HG02623 (cell line): Measurements from ENCODE around the gene NEDD8.

Experiments used
- ATAC-seq: cut with Tn5 transposase; IDR thresholded peaks from one replicate; pipeline ENCODE4 v1.9.1; 2021; ENCODE audit warnings: moderate library complexity; ENCODE audit not compliant: unreplicated experiment

The NEDD8 gene

DNA sequence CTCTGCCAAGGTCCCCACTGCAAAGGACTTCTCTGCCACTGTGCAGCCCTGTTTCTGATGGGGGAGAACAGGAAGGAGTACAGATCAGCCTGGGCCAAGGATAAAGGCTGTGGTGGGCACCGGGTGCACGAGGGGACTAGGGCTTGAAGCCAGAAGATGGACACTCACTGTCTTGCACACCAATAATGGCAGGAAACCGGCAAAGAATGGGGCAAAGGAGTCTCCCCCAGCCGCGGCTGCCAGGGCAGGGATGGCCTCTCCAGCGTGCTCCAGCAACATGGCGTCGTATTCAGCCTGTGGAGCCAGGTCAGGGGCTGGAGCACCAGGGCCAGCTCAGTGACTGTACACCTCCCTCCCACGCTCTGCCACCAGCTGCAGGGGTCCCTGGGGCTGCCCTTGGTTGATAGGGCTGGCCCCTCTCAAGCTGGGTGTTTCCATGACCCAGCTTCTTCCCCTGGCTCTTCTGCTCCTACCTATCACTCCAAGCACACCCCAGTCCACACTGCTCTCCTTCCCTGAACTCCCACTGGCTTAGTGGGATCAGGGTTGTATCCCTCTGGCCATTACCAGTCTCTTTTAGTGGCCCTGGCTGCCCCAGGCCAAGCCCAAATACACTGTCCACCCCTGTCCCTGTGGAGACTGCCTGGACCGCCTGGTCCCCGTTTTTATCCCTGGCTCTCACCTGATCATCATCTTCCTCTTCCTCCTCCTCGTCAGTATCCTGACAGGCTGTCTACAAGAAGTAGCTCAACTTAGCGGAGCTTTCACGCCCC is 49.9 kb downstream of the NEDD8 start:
- no peak for ATAC-seq

DNA sequence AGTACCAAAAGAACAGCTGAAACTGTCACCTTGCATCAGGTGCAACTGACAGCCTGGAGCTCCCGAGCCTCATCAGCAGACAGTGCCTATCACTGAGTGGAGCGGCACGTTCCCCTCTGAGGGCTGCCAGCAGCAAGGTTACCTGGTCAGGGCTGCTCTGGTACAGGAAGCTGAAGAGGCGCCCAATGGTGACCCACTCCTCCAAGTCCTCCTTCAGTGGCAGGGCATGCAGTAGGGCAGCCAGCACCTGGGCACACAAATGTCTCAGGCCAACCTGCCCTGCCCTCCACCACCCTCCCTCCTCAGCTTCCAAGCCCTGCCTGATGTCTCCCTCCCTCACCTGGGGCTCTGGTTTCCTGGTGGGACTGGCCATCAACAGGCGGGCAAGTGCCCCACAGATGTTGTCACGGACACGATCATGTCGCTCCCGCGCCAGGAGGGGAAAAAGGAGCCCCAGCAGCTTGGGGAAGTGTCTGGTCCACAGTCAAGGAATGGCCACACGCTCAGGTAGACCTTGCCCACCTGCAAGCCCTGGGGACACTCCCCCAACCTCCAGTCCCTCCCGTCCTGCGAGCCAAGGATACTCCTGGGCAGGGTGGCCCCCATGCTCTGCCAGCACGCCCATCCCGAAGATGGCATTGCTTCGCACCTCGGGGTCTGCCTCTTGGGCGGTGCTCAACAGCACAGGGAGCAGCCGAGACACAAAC is 50.6 kb downstream of the NEDD8 start:
- no peak for ATAC-seq

DNA sequence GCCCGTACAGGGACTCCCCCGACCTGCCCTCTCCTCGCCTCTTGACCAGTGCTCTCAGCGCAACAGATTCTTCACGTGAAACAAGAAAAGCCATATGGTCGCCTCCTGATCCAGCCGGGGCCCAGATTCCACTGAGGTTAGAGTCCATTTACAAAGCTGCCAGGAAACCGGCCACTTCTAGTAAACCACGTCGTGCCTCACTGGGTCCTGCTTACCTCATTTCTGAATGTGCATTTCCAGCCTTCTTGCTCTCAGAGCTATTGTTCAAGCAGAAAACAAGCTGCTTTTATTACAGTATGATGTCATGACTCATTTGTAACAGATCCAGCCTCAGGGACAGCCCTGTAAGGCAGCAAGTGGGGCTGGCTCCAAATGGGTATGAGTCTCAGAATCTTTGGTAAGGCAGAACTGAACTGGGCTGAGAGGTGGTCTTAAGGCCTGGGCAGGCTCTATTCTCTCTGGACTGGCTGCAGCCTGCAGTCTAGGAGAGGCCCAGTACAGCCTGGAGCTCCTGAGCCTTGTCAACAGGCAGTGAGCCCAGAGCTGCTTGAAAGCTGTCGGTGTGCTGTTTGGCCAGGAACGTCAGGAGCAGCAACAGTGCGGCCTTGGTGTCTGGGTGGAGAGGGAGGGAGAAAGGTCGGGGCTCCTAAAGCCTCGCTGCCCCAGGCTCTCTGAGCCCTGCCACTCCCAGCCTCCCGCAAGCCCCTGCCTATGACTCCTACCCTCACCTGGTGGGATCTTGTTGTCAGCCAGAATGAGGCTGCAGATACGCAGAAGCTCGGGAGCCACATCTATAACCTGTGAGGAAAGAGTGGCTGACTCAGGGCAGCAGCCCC is 52.0 kb downstream of the NEDD8 start:
- no peak for ATAC-seq

DNA sequence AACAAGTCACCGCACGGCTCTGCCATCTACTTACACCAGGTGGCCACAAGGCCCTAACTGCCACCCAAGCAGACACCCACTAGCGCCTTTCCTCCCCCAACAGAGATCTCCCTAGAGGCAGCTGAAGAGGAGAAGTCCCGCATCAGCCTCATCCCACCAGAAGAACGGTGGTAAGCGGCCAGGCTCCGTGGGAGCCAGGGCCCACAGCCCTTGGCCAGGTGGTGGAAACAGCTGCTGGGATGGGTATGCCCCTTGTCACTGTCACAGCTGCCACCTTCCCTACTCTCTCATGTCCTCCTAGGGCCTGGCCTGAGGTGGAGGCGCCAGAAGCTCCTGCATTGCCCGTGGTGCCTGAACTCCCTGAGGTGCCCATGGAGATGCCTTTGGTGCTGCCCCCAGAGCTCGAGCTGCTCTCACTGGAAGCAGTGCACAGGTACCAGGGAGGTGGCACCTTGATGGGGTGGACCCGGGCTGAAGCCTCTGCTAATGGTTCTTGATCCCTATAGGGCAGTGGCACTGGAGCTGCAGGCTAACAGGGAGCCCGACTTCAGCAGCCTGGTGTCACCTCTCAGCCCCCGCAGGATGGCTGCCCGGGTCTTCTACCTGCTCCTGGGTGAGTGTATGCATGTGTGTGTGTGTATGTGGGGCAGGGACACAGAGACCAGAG is 52.7 kb downstream of the NEDD8 start:
- ATAC-seq = no peak

DNA sequence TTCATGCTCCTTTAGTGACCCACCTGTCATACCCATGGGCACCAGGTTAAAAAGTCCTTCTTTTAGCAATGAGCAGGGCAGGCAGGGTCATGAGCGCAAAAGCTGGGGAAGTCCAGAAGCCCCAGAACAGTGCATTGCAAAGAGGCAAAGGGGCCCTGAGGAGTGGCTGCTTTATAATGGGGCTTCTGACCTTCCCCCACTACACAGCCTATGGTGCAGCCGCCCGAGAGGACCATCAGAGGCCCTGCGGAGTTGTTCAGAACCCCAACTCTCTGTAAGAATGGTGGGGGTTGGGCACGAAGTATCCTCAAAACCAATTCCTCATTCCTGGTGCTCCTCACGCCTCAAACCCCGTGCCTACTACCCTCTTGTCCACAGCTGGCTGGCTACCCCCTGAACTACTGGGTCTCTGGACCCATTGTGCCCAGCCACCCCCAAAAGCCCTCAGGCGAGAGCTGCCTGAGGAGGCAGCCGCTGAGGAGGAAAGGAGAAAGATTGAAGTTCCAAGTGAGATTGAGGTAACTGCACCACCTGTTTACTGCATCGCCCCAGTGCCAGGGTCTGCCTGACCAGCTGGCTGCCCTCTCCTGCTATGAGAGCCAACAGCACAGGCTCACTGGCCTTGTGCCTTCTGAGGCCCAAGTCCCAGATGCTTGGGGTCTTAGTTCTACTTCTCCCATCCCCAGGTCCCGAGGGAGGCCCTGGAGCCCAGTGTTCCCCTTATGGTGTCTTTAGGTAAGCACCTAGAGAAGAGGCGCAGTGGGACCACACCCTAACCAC is 53.6 kb downstream of the NEDD8 start:
- ATAC-seq = no peak

DNA sequence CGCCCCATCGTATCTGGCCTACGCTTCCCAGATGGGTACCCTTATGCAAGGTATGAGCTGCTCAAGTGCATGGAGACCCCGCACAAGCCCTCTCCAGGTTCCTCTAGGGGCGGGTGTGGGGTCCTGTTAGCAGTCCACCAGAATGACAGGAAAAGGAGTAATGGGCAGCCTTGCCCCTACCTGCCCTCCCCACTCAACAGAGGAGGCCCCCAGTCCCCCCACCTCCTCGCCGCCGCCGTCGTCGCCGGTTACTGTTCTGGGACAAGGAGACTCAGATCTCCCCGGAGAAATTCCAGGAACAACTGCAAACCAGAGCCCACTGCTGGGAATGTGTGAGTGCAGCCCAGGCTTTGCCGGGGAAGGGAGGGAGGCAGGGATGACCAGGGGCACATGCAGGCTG is 54.3 kb downstream of the NEDD8 start:
- ATAC-seq = no peak

DNA sequence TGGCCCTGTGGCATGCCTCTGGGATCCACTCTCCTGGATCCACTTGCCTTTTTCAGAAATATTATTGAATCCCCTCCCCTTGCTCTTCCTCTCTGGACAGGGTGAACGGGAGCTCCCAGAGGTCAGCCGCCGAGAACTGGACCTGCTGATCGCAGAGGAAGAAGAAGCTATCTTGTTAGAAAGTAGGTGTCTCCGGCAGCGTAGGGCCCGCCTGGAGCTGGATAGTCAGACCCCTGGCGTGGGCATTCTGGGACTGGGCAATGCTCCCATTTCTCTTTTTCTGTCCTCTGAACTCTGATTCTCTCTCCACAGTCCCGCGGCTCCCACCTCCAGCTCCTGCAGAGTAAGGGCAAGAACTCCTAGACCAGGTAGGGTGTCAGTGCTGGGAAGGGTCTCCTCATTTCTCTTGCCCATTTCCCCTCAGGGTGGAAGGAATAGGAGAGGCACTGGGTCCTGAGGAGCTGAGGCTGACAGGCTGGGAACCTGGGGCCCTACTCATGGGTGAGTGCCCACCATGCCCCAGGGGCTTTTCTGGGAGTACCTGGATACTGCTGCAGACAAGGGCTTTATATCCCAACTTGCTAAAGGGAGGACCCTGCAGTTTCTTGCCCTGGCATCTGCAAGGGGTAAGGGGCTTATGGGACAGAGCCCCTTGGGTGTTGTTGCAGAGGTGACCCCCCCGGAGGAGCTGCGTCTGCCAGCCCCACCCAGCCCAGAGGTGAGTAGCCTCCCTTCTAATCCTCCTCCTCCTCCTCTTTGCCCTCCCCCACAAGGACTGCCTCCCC is 54.9 kb downstream of the NEDD8 start:
- no peak for ATAC-seq

DNA sequence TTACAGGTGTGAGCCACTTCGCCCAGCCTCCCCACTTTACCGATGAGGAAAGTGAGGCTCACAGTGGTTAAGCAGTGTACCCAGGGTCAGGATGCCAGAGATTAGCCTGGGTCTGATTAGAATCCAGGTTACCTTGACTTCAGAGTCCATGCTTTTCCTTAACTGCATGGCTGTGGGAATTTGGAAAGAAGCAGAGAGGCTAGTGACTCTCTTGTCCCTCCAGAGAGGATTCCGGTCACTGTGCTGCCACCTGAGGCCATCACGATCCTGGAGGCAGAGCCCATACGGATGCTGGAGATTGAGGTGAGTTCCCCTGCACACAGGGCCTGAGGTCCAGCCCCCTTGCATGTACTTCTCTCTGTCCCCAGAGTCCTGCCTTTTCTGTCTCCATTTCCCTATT is 55.6 kb downstream of the NEDD8 start:
- ATAC-seq = no peak

DNA sequence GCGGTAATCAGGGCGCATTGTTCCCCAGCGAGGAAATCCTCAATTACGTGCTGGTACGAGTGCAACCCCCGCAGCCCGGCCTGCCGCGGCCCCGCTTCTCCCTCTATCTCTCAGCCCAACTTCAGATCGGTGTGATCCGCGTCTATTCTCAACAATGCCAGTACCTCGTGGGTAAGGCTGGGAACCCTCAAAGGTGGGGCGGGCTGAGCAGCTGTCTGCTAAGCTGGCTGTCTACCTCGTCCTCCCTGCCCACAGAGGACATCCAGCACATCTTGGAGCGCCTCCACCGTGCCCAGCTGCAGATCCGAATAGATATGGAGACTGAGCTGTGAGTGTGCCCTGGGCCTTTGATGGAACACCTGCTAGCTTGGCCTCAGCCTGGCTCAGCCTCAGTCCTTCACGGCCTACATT is 59.3 kb downstream of the NEDD8 start:
- no peak for ATAC-seq

DNA sequence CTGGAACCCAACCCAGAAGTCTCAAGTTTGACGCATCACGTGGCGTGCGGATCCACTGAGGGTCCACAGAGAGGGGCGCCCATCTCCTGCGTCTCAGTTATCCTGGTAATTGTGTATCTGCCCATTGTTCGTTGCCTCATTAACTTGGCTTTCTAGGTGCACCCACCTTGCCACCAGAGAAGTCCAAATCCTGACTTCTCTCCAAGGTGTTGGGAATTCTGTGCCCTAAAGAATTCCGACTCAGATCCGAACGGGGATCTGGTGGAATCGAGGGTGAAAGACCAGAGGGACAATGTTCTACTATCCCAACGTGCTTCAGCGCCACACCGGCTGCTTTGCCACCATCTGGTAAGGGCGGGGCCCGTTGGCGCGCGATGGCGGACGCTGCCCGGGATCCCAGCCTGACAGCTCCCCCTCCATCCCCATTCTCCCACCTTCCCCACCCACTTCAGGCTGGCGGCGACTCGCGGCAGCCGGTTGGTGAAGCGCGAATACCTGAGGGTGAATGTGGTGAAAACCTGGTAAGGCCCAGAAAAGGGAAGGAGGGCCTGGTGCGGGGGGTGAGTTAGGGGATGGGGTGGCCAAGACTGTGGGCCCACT is 59.8 kb downstream of the NEDD8 start:
- ATAC-seq = no peak

DNA sequence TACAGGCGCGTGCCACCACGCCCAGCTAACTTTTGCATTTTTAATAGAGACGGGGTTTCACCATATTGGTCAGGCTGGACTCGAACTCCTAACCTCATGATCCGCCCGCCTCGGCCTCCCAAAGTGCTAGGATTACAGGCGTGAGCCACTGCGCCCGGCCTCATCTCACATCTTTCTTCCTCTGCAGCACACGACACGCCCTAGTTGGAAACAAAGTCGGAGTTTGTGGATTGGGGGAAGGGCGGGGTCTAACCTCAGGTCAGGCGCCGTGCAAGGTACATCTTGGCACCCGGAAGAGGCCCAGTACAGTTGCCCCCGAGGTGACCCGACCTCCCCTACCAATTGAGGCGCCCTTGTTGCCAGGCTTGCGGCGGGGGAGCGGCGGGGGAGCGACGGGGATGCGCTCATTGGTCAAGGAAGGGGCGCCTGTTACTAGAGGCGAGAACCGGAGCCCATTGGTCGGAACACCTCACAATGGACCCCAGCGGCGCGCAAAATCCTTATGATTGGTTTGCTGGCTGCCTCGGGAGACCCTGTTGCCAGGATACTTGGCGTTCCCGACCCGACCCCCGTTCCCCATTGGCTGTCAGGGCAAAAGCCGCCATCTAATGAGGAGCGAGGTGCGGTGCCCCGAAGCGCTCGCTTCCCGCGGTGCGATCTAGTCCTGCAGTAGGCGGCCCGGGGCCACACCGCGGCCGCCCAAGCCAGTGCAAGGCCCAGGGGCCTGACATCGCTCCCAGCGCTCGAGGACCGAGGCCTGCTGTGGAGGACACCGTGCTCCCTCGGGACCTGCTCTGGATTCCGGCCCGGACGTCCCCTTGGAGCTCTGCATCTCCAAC is 60.5 kb downstream of the NEDD8 start, which contains the start of gene REC8:
REC8 (plus strand) TSS at position 659 of the 839 bp plus-strand sequence. CDS start 473 bp downstream, outside the sequence.
- peak; percentile 74 for ATAC-seq

DNA sequence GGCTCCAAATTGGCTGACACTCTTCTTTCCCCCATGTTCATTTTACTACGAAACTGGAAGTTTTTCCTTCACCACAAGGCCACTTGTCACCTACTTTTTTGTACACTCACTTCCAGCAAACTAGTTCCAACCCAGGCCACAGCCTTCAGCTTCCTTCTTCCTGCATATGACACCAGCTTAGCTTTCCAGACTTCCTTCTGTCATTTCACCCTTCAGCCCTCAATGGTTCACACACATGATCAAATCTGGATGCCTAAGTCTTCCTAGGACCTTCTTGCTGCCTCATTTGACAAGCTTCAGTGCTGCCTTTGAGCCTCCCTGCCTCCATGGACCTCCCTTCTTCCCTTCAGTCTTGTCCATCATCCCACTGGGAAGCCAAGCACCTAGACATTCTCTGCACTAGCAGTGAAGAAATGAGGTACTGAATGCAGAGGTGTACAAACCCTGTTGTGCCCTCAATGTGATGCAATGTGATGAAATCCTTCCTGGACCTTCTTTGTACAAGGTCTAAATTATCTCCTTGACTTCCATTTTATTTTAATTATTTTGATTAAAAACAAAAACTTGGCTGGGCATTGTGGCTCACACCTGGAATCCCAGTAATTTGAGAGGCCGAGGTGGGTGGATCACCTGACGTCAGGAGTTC is 64.6 kb downstream of the NEDD8 start:
- ATAC-seq = no peak
